ENCODE results near the gene GNB1L.
A peak's percentile ranks its signal among the peaks of the same experiment; 100 is the strongest.

The GNB1L gene

GRCh38 chr22:19903031-19903430 lies 48.4 kb upstream of the GNB1L start:
- H3K79me1 ChIP-seq (replicated peaks; ENCODE audit: low read length, poor library complexity, severe bottlenecking): no peaks in the 10 kb centered on the region
- no peak overlapping the region for H3K23ac ChIP-seq (ENCODE audit: low read length in 2 of 2)
- peak overlapping the region in 1 of 2 experiments; percentile 17 for H2BK12ac ChIP-seq (ENCODE audit: low read length in 2 of 2)
- H4K8ac ChIP-seq (ENCODE audit: low read length): peak overlapping the region; percentile 58
- H3K9ac ChIP-seq (ENCODE audit: low read length): no peak overlapping the region
- H4K91ac ChIP-seq (ENCODE audit: low read length): peak overlapping the region; percentile 58
- no peaks in the 10 kb centered on the region for H3K9me3 ChIP-seq (ENCODE audit: control insufficient read depth, low read length)
- H3K36me3 ChIP-seq (ENCODE audit: control insufficient read depth in 1 of 2, insufficient read depth in 2 of 2, low read depth in 1 of 2, low read length in 2 of 2): peaks cover 13 to 15% of the 10 kb centered on the region in 2 experiments
- H3K14ac ChIP-seq (ENCODE audit: low read length in 2 of 2): peak overlapping the region in 1 of 2 experiments; percentile 18
- H3K4me3 ChIP-seq (ENCODE audit: insufficient read depth in 1 of 2, low read depth in 1 of 2, low read length in 2 of 2): no peak overlapping the region
- no peak overlapping the region for H2BK120ac ChIP-seq (ENCODE audit: low read depth, low read length)
- no peak overlapping the region for H2AFZ ChIP-seq (ENCODE audit: low read depth, low read length)
- H3K27ac ChIP-seq (ENCODE audit: low read length, poor library complexity, severe bottlenecking): peak overlapping the region; percentile 20
- no peaks in the 10 kb centered on the region for H3K27me3 ChIP-seq (ENCODE audit: control insufficient read depth in 1 of 2, insufficient read depth in 1 of 2, low read length in 2 of 2)
- WGBS: 71% methylated on average over 9 of the region's 9 CpGs
- H3K18ac ChIP-seq (ENCODE audit: low read depth in 1 of 2, low read length in 2 of 2): peak overlapping the region; percentile 6 to 10
- H3K4me2 ChIP-seq (ENCODE audit: low read length, poor library complexity, severe bottlenecking): no peak overlapping the region
- peak overlapping the region; percentile 38 for H2AK5ac ChIP-seq (ENCODE audit: low read length, severe bottlenecking)
- H3K4me1 ChIP-seq (ENCODE audit: control insufficient read depth, insufficient read depth, low read depth, low read length): peaks cover 34% of the 10 kb centered on the region
- no peak overlapping the region for H2BK15ac ChIP-seq (ENCODE audit: low read depth, poor library complexity, severe bottlenecking)
- no peak overlapping the region for H2BK5ac ChIP-seq (ENCODE audit: low read depth, low read length, poor library complexity, severe bottlenecking)
- no peak for DNase-seq
- H3K4ac ChIP-seq (ENCODE audit: low read depth in 1 of 2, low read length in 2 of 2): peak overlapping the region in 1 of 2 experiments; percentile 45

GRCh38 chr22:19902245-19902715 lies 47.6 kb upstream of the GNB1L start:
- H3K18ac ChIP-seq (ENCODE audit: low read depth in 1 of 2, low read length in 2 of 2): peak overlapping the region in 1 of 2 experiments; percentile 55
- H3K9ac ChIP-seq (ENCODE audit: low read length): no peak overlapping the region
- H3K79me1 ChIP-seq (replicated peaks; ENCODE audit: low read length, poor library complexity, severe bottlenecking): no peaks in the 10 kb centered on the region
- H3K23ac ChIP-seq (ENCODE audit: low read length in 2 of 2): peak overlapping the region in 1 of 2 experiments; percentile 14
- 87% methylated on average over 7 of the region's 7 CpGs for WGBS
- H2BK15ac ChIP-seq (ENCODE audit: low read depth, poor library complexity, severe bottlenecking): peak overlapping the region; percentile 44
- H3K9me3 ChIP-seq (ENCODE audit: control insufficient read depth, low read length): no peaks in the 10 kb centered on the region
- DNase-seq: no peak
- no peak overlapping the region for H2AK5ac ChIP-seq (ENCODE audit: low read length, severe bottlenecking)
- no peak overlapping the region for H4K8ac ChIP-seq (ENCODE audit: low read length)
- no peak overlapping the region for H2BK12ac ChIP-seq (ENCODE audit: low read length in 2 of 2)
- H2BK120ac ChIP-seq (ENCODE audit: low read depth, low read length): no peak overlapping the region
- peak overlapping the region in 1 of 2 experiments; percentile 15 for H3K4ac ChIP-seq (ENCODE audit: low read depth in 1 of 2, low read length in 2 of 2)
- H3K4me3 ChIP-seq (ENCODE audit: insufficient read depth in 1 of 2, low read depth in 1 of 2, low read length in 2 of 2): no peak overlapping the region
- no peak overlapping the region for H4K91ac ChIP-seq (ENCODE audit: low read length)
- H2AFZ ChIP-seq (ENCODE audit: low read depth, low read length): no peak overlapping the region
- peaks cover 34% of the 10 kb centered on the region for H3K4me1 ChIP-seq (ENCODE audit: control insufficient read depth, insufficient read depth, low read depth, low read length)
- no peak overlapping the region for H2BK5ac ChIP-seq (ENCODE audit: low read depth, low read length, poor library complexity, severe bottlenecking)
- H3K27ac ChIP-seq (ENCODE audit: low read length, poor library complexity, severe bottlenecking): no peak overlapping the region
- peaks cover 19 to 22% of the 10 kb centered on the region in 2 experiments for H3K36me3 ChIP-seq (ENCODE audit: control insufficient read depth in 1 of 2, insufficient read depth in 2 of 2, low read depth in 1 of 2, low read length in 2 of 2)
- H3K4me2 ChIP-seq (ENCODE audit: low read length, poor library complexity, severe bottlenecking): no peak overlapping the region
- no peak overlapping the region for H3K14ac ChIP-seq (ENCODE audit: low read length in 2 of 2)
- no peaks in the 10 kb centered on the region for H3K27me3 ChIP-seq (ENCODE audit: control insufficient read depth in 1 of 2, insufficient read depth in 1 of 2, low read length in 2 of 2)

GRCh38 chr22:19901577-19902244 lies 47.0 kb upstream of the GNB1L start:
- no peak for DNase-seq
- WGBS: 91% methylated on average over 10 of the region's 11 CpGs
- Histone ChIP-seq H3K27me3 (ENCODE audit: control insufficient read depth in 1 of 2, insufficient read depth in 1 of 2, low read length in 2 of 2) (no peaks in the 10 kb centered on the region), H2BK15ac (ENCODE audit: low read depth, poor library complexity, severe bottlenecking) (no peak overlapping the region), H3K4me2 (ENCODE audit: low read length, poor library complexity, severe bottlenecking) (no peak overlapping the region), H3K9ac (ENCODE audit: low read length) (no peak overlapping the region), H3K14ac (ENCODE audit: low read length in 2 of 2) (no peak overlapping the region), H3K18ac (ENCODE audit: low read depth in 1 of 2, low read length in 2 of 2) (no peak overlapping the region), H2AFZ (ENCODE audit: low read depth, low read length) (no peak overlapping the region), H3K36me3 (ENCODE audit: control insufficient read depth in 1 of 2, insufficient read depth in 2 of 2, low read depth in 1 of 2, low read length in 2 of 2) (peaks cover 19 to 26% of the 10 kb centered on the region in 2 experiments), H3K9me3 (ENCODE audit: control insufficient read depth, low read length) (no peaks in the 10 kb centered on the region), H4K8ac (ENCODE audit: low read length) (no peak overlapping the region), H2BK5ac (ENCODE audit: low read depth, low read length, poor library complexity, severe bottlenecking) (no peak overlapping the region), H3K79me1 (replicated peaks; ENCODE audit: low read length, poor library complexity, severe bottlenecking) (no peaks in the 10 kb centered on the region), H2BK120ac (ENCODE audit: low read depth, low read length) (no peak overlapping the region), H2BK12ac (ENCODE audit: low read length in 2 of 2) (no peak overlapping the region), H4K91ac (ENCODE audit: low read length) (no peak overlapping the region), H3K4me1 (ENCODE audit: control insufficient read depth, insufficient read depth, low read depth, low read length) (peaks cover 34% of the 10 kb centered on the region), H3K4ac (ENCODE audit: low read depth in 1 of 2, low read length in 2 of 2) (no peak overlapping the region), H3K4me3 (ENCODE audit: insufficient read depth in 1 of 2, low read depth in 1 of 2, low read length in 2 of 2) (no peak overlapping the region), H3K27ac (ENCODE audit: low read length, poor library complexity, severe bottlenecking) (no peak overlapping the region), H2AK5ac (ENCODE audit: low read length, severe bottlenecking) (no peak overlapping the region), H3K23ac (ENCODE audit: low read length in 2 of 2) (no peak overlapping the region)

- no peak overlapping the region for H2BK15ac ChIP-seq (ENCODE audit: low read depth, poor library complexity, severe bottlenecking)
- H3K23ac ChIP-seq (ENCODE audit: low read length in 2 of 2): no peak overlapping the region
- no peaks in the 10 kb centered on the region for H3K27me3 ChIP-seq (ENCODE audit: control insufficient read depth in 1 of 2, insufficient read depth in 1 of 2, low read length in 2 of 2)
- H2AFZ ChIP-seq (ENCODE audit: low read depth, low read length): no peak overlapping the region
- H2BK12ac ChIP-seq (ENCODE audit: low read length in 2 of 2): no peak overlapping the region
- H2AK5ac ChIP-seq (ENCODE audit: low read length, severe bottlenecking): no peak overlapping the region
- H3K9ac ChIP-seq (ENCODE audit: low read length): no peak overlapping the region
- no peaks in the 10 kb centered on the region for H3K79me1 ChIP-seq (replicated peaks; ENCODE audit: low read length, poor library complexity, severe bottlenecking)
- H2BK120ac ChIP-seq (ENCODE audit: low read depth, low read length): no peak overlapping the region
- no peak overlapping the region for H3K4me3 ChIP-seq (ENCODE audit: insufficient read depth in 1 of 2, low read depth in 1 of 2, low read length in 2 of 2)
- no peak overlapping the region for H3K18ac ChIP-seq (ENCODE audit: low read depth in 1 of 2, low read length in 2 of 2)
- no peak overlapping the region for H3K4ac ChIP-seq (ENCODE audit: low read depth in 1 of 2, low read length in 2 of 2)
- no peak overlapping the region for H3K4me2 ChIP-seq (ENCODE audit: low read length, poor library complexity, severe bottlenecking)
- DNase-seq: no peak
- no peak overlapping the region for H3K14ac ChIP-seq (ENCODE audit: low read length in 2 of 2)
- 93% methylated on average over 13 of the region's 13 CpGs for WGBS
- no peak overlapping the region for H4K8ac ChIP-seq (ENCODE audit: low read length)
- no peaks in the 10 kb centered on the region for H3K9me3 ChIP-seq (ENCODE audit: control insufficient read depth, low read length)
- no peak overlapping the region for H4K91ac ChIP-seq (ENCODE audit: low read length)
- peaks cover 19 to 31% of the 10 kb centered on the region in 2 experiments for H3K36me3 ChIP-seq (ENCODE audit: control insufficient read depth in 1 of 2, insufficient read depth in 2 of 2, low read depth in 1 of 2, low read length in 2 of 2)
- H3K27ac ChIP-seq (ENCODE audit: low read length, poor library complexity, severe bottlenecking): no peak overlapping the region
- H2BK5ac ChIP-seq (ENCODE audit: low read depth, low read length, poor library complexity, severe bottlenecking): no peak overlapping the region
- H3K4me1 ChIP-seq (ENCODE audit: control insufficient read depth, insufficient read depth, low read depth, low read length): peaks cover 35% of the 10 kb centered on the region
These were observed 46.2 kb upstream of the GNB1L start for GRCh38 chr22:19900707-19901436.
